Neural cell (in vitro differentiated cells): ENCODE data around the gene FAM3D. TPM values are rescaled to one million over a fixed set of nuclear protein-coding genes. Genes with fewer than 3 reads are reported as not detected.

Experiments
- H2AFZ ChIP-seq: fragments of 200-600, 300-800 bp; sonication (generic), shearing (Covaris generic); 2 replicates; pipeline ENCODE4 v1.6.0; 2014; ENCODE audit warnings: low read depth, mild to moderate bottlenecking, antibody characterized with exemption, low read length, moderate library complexity
- H3F3A ChIP-seq: fragments of 200-600 bp; shearing (Covaris generic); 2 replicates; pipeline ENCODE4 v1.6.1; 2016; ENCODE audit warnings: mild to moderate bottlenecking, moderate library complexity, mixed read lengths, antibody characterized with exemption, low read length; ENCODE audit not compliant: insufficient read depth, poor library complexity, severe bottlenecking
- H3K27ac ChIP-seq: fragments of 200-600, 300-800 bp; sonication (generic), shearing (Covaris generic); 2 replicates; pipeline ENCODE4 v1.5.1; 2014; ENCODE audit warnings: mild to moderate bottlenecking, low read length, moderate library complexity
- H3K27me3 ChIP-seq: fragments of 300-800, 200-600 bp; sonication (generic), shearing (Covaris generic); 2 replicates; pipeline ENCODE4 v1.6.0; 2014; ENCODE audit warnings: mild to moderate bottlenecking, low read depth, low read length, moderate library complexity; ENCODE audit not compliant: insufficient read depth
- H3K36me3 ChIP-seq: fragments of 300-800, 200-600 bp; sonication (generic), shearing (Covaris generic); 2 replicates; pipeline ENCODE4 v1.5.1; 2014; ENCODE audit warnings: mild to moderate bottlenecking, antibody characterized with exemption, low read length, moderate library complexity; ENCODE audit not compliant: insufficient read depth
- H3K4me2 ChIP-seq: fragments of 300-800, 200-600 bp; sonication (generic), shearing (Covaris generic); 2 replicates; pipeline ENCODE4 v1.6.0; 2014; ENCODE audit warnings: mild to moderate bottlenecking, low read length
- H3K4me3 ChIP-seq: fragments of 300-800, 200-600 bp; sonication (generic), shearing (Covaris generic); 2 replicates; pipeline ENCODE4 v1.5.1; 2014; ENCODE audit warnings: mild to moderate bottlenecking, low read length, moderate library complexity
- H3K79me2 ChIP-seq: fragments of 200-600 bp; shearing (Covaris generic); replicated peaks from 2 replicates; pipeline ENCODE4 v1.6.0; 2014; ENCODE audit warnings: mild to moderate bottlenecking, low read length, moderate library complexity; ENCODE audit not compliant: insufficient read depth
- H3K9ac ChIP-seq: fragments of 300-800, 200-600 bp; sonication (generic), shearing (Covaris generic); 2 replicates; pipeline ENCODE4 v1.6.1; 2016; ENCODE audit warnings: mild to moderate bottlenecking, low read length, mixed read lengths
- H3K9me2 ChIP-seq: fragments of 200-600 bp; shearing (Covaris generic); 2 replicates; pipeline ENCODE4 v1.6.1; 2016; ENCODE audit warnings: mild to moderate bottlenecking, low read length, mixed read lengths; ENCODE audit not compliant: insufficient read depth
- H3K9me3 ChIP-seq: fragments of 200-600, 300-800 bp; sonication (generic), shearing (Covaris generic); 2 replicates; pipeline ENCODE4 v1.6.1; 2016; ENCODE audit warnings: mild to moderate bottlenecking, mixed run types, low read length, moderate library complexity, mixed read lengths
- H4K20me1 ChIP-seq: fragments of 200-600 bp; shearing (Covaris generic); 2 replicates; pipeline ENCODE4 v1.6.1; 2016; ENCODE audit warnings: mild to moderate bottlenecking, mixed run types; ENCODE audit not compliant: insufficient read depth
- EP300 ChIP-seq: fragments of 450-650 bp; conservative IDR thresholded peaks from 2 replicates; pipeline ENCODE4 v1.6.1; 2014; ENCODE audit warnings: antibody characterized with exemption, mild to moderate bottlenecking, moderate library complexity; ENCODE audit not compliant: poor library complexity, severe bottlenecking
- EZH2 ChIP-seq: fragments of 200-600, 300-800 bp; shearing (Covaris generic), sonication (generic); IDR thresholded peaks from 2 replicates; pipeline ENCODE4 v1.6.1; 2014; ENCODE audit warnings: antibody characterized with exemption, low read length, borderline replicate concordance, mild to moderate bottlenecking; ENCODE audit not compliant: insufficient read depth, poor library complexity, severe bottlenecking
- MXI1 ChIP-seq: fragments of 450-650 bp; conservative IDR thresholded peaks from 2 replicates; pipeline ENCODE4 v1.6.1; 2014; ENCODE audit warnings: antibody characterized with exemption, mild to moderate bottlenecking; ENCODE audit not compliant: poor library complexity, severe bottlenecking
- POLR2AphosphoS5 ChIP-seq: IDR thresholded peaks from 2 replicates; pipeline ENCODE4 v1.6.1; 2012
- RAD21 ChIP-seq: fragments of 450-650 bp; conservative IDR thresholded peaks from 2 replicates; pipeline ENCODE4 v1.6.1; 2014; ENCODE audit warnings: antibody characterized with exemption, mild to moderate bottlenecking, moderate library complexity
- SMC3 ChIP-seq: fragments of 450-650 bp; conservative IDR thresholded peaks from 2 replicates; pipeline ENCODE4 v1.6.1; 2014; ENCODE audit warnings: antibody characterized with exemption, mild to moderate bottlenecking, moderate library complexity; ENCODE audit not compliant: poor library complexity
- TAF1 ChIP-seq: IDR thresholded peaks from 2 replicates; pipeline ENCODE4 v1.6.1; 2012; ENCODE audit warnings: low read depth
- polyA plus RNA-seq: library from polyadenylated mRNA; depleted of rRNA; stranded (reverse); fragments of >200 nt; gene quantifications from 2 replicates; pipeline ENCODE4 v1.2.3, GENCODE V29; 2014
- TF ChIP-seq, protein P1 (sequence below): IDR thresholded peaks from 2 replicates; pipeline ENCODE4 v1.6.1; 2012; ENCODE audit warnings: borderline replicate concordance
- TF ChIP-seq, protein P2 (sequence below): fragments of 450-650 bp; IDR thresholded peaks from 2 replicates; pipeline ENCODE4 v1.5.1; 2014; ENCODE audit warnings: antibody characterized with exemption, mild to moderate bottlenecking, moderate library complexity; ENCODE audit not compliant: poor library complexity, severe bottlenecking

Gene FAM3D
- polyA plus RNA-seq, 1 donor from 2014 or later, result not detected

GRCh38 chr3:58639001-58639400 lies 27.6 kb downstream of the FAM3D start:
- Histone ChIP-seq H3K9ac (no peak overlapping the region), H3K79me2 (no peaks in the 10 kb centered on the region), H3K27ac (no peak overlapping the region), H3K27me3 (no peaks in the 10 kb centered on the region), H4K20me1 (no peaks in the 10 kb centered on the region), H2AFZ (no peak overlapping the region), H3F3A (no peaks in the 10 kb centered on the region), H3K9me3 (no peaks in the 10 kb centered on the region), H3K9me2 (no peaks in the 10 kb centered on the region), H3K4me2 (no peak overlapping the region), H3K4me3 (no peak overlapping the region), H3K36me3 (no peaks in the 10 kb centered on the region)
- TF ChIP-seq, protein P1, sequence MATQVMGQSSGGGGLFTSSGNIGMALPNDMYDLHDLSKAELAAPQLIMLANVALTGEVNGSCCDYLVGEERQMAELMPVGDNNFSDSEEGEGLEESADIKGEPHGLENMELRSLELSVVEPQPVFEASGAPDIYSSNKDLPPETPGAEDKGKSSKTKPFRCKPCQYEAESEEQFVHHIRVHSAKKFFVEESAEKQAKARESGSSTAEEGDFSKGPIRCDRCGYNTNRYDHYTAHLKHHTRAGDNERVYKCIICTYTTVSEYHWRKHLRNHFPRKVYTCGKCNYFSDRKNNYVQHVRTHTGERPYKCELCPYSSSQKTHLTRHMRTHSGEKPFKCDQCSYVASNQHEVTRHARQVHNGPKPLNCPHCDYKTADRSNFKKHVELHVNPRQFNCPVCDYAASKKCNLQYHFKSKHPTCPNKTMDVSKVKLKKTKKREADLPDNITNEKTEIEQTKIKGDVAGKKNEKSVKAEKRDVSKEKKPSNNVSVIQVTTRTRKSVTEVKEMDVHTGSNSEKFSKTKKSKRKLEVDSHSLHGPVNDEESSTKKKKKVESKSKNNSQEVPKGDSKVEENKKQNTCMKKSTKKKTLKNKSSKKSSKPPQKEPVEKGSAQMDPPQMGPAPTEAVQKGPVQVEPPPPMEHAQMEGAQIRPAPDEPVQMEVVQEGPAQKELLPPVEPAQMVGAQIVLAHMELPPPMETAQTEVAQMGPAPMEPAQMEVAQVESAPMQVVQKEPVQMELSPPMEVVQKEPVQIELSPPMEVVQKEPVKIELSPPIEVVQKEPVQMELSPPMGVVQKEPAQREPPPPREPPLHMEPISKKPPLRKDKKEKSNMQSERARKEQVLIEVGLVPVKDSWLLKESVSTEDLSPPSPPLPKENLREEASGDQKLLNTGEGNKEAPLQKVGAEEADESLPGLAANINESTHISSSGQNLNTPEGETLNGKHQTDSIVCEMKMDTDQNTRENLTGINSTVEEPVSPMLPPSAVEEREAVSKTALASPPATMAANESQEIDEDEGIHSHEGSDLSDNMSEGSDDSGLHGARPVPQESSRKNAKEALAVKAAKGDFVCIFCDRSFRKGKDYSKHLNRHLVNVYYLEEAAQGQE, result no peak
- TF ChIP-seq TAF1, result no peak
- no peak for TF ChIP-seq RAD21
- no peak for TF ChIP-seq EP300
- TF ChIP-seq, protein P2, sequence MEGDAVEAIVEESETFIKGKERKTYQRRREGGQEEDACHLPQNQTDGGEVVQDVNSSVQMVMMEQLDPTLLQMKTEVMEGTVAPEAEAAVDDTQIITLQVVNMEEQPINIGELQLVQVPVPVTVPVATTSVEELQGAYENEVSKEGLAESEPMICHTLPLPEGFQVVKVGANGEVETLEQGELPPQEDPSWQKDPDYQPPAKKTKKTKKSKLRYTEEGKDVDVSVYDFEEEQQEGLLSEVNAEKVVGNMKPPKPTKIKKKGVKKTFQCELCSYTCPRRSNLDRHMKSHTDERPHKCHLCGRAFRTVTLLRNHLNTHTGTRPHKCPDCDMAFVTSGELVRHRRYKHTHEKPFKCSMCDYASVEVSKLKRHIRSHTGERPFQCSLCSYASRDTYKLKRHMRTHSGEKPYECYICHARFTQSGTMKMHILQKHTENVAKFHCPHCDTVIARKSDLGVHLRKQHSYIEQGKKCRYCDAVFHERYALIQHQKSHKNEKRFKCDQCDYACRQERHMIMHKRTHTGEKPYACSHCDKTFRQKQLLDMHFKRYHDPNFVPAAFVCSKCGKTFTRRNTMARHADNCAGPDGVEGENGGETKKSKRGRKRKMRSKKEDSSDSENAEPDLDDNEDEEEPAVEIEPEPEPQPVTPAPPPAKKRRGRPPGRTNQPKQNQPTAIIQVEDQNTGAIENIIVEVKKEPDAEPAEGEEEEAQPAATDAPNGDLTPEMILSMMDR, result no peak
- no peak for TF ChIP-seq EZH2
- TF ChIP-seq POLR2AphosphoS5, result no peak
- TF ChIP-seq MXI1, result no peak
- no peak for TF ChIP-seq SMC3

DNA sequence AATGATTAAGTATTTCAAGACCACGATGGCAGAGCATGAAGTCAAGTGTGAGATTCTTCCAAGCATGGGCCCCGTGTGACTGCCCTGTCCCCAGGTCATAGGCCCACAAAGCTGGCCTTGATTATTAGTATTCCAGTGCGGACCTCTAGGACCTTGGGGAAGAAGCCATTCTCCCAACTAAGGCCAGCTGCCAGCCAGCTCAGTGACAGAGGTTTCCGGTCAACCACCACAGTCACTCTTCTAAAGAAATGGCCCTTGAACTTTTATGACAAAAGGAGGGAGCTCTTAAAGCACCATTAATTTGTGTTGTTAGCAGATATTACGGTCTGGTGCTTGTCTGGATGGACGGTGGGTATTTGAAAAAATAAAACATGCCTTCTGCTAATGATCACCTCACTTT lies 28.0 kb downstream of the FAM3D start:
- Histone ChIP-seq H3K9ac (no peak overlapping the region), H3K27ac (no peak overlapping the region), H3K4me3 (no peak overlapping the region), H4K20me1 (no peaks in the 10 kb centered on the region), H2AFZ (no peak overlapping the region), H3K79me2 (no peaks in the 10 kb centered on the region), H3K4me2 (no peak overlapping the region), H3K9me2 (no peaks in the 10 kb centered on the region), H3K27me3 (no peaks in the 10 kb centered on the region), H3F3A (no peaks in the 10 kb centered on the region), H3K9me3 (no peaks in the 10 kb centered on the region), H3K36me3 (no peaks in the 10 kb centered on the region)
- no peak for TF ChIP-seq MXI1
- TF ChIP-seq, protein P2, result no peak
- no peak for TF ChIP-seq SMC3
- TF ChIP-seq POLR2AphosphoS5, result no peak
- TF ChIP-seq, protein P1, result no peak
- no peak for TF ChIP-seq TAF1
- no peak for TF ChIP-seq EZH2
- TF ChIP-seq RAD21, result no peak
- no peak for TF ChIP-seq EP300
